Measurements from ENCODE around the gene HS1BP3.
A peak's percentile ranks its signal among the peaks of the same experiment; 100 is the strongest.

Gene HS1BP3

DNA sequence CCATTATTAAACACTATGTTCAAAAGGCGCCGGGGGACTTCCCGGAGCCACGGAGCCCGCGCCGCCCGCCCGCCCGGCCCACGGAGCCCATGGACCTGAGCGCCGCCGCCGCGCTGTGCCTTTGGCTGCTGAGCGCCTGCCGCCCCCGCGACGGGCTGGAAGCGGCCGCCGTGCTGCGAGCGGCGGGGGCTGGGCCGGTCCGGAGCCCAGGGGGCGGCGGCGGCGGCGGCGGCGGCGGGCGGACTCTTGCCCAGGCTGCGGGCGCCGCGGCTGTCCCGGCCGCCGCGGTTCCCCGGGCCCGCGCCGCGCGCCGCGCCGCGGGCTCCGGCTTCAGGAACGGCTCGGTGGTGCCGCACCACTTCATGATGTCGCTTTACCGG, 16.2 kb upstream of the HS1BP3 start:
- H3K27me3 ChIP-seq (ENCODE audit: control insufficient read depth, insufficient read depth, low read length), result peaks cover 10% of the 10 kb centered on the region
- H3K9ac ChIP-seq, result no peak overlapping the region
- H2AFZ ChIP-seq, result peak overlapping the region; percentile 83
- H3K9me3 ChIP-seq (ENCODE audit: control insufficient read depth, low read length), result no peaks in the 10 kb centered on the region
- no peak overlapping the region for H3K4me3 ChIP-seq (ENCODE audit: low read depth, low read length)
- TF ChIP-seq, protein P1, sequence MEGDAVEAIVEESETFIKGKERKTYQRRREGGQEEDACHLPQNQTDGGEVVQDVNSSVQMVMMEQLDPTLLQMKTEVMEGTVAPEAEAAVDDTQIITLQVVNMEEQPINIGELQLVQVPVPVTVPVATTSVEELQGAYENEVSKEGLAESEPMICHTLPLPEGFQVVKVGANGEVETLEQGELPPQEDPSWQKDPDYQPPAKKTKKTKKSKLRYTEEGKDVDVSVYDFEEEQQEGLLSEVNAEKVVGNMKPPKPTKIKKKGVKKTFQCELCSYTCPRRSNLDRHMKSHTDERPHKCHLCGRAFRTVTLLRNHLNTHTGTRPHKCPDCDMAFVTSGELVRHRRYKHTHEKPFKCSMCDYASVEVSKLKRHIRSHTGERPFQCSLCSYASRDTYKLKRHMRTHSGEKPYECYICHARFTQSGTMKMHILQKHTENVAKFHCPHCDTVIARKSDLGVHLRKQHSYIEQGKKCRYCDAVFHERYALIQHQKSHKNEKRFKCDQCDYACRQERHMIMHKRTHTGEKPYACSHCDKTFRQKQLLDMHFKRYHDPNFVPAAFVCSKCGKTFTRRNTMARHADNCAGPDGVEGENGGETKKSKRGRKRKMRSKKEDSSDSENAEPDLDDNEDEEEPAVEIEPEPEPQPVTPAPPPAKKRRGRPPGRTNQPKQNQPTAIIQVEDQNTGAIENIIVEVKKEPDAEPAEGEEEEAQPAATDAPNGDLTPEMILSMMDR (IDR thresholded peaks at IDR 0.05), result no peak
- H3K4me1 ChIP-seq, result peaks cover 3% of the 10 kb centered on the region
- no peaks in the 10 kb centered on the region for H3K36me3 ChIP-seq (ENCODE audit: control insufficient read depth, insufficient read depth, low read length)
- H3K4me2 ChIP-seq (ENCODE audit: low read length), result peak overlapping the region; percentile 53
- no peaks in the 10 kb centered on the region for H3K79me2 ChIP-seq
- H3K27ac ChIP-seq, result no peak overlapping the region

DNA sequence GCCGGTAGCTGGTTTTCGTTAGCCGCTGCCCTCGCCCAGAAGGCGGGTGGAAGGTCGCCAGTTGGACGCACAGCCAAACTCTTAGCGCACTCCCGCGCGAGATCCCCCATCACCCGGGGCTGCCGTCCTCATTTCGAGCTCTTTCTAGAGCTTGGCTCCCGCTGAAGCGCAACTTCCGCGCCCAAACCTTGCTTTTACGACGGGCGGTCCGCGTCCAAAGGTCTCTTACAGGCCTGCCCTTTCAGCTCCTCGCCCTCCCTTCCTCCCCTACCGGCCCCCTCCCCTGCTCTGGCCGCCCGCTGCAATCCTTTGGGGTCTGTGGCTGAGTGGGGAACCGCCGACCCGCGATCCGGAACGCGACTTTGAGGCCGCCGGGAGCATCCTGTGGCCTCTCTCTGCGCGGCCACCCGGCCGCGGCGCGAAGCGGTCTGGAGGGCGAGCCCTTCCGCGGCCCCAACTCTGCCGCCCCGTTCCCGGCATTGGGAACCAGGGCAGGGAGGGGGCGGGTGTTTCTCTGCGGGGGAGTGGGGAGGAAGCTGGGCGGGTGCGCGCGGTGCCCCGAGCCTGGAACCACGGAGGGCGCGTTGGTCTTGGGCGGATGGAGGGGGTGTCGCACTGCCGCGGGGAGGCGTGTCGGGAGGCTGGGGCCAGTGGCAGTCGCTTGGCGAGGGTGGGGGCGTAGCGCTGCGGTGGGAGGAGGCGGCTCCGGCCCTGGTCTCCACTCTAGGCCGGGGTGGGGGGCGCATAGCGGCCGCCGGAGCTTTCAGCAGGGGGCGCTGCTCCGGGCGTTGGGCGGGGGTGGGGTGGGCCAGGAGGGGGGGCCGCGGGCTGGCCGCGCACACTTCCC, 15.6 kb upstream of the HS1BP3 start, which contains the start of gene GDF7:
GDF7 (plus strand) TSS at position 841 of the 847 bp plus-strand sequence. CDS start 96 bp downstream, outside the sequence.
- Histone ChIP-seq H3K9ac (no peak within 1 kb of the TSS), H3K27ac (no peak within 1 kb of the TSS)

DNA sequence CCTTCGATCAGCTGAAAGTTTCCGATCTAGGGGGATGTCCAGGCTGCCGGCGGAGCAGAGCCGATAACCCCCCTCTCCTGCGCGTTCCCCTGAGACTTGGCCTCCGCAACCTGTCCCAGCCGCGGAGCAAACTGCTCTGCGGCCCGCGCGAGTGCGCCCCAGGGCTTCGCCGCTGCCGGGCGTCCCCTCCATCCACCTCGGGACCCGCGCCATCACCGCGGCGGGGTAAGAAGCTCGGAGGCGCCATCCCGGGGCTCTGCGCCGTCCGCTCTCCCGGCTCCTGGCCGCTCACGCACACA, 15.1 kb upstream of the HS1BP3 start:
- H3K9ac ChIP-seq, result no peak overlapping the region
- no peak overlapping the region for H3K27ac ChIP-seq
- peak overlapping the region; percentile 50 for H3K4me2 ChIP-seq (ENCODE audit: low read length)
- peak overlapping the region; percentile 66 for H2AFZ ChIP-seq
- H3K36me3 ChIP-seq (ENCODE audit: control insufficient read depth, insufficient read depth, low read length), result no peaks in the 10 kb centered on the region
- TF ChIP-seq, protein P1 (IDR thresholded peaks at IDR 0.05), result no peak
- H3K27me3 ChIP-seq (ENCODE audit: control insufficient read depth, insufficient read depth, low read length), result peaks cover 4% of the 10 kb centered on the region
- H3K9me3 ChIP-seq (ENCODE audit: control insufficient read depth, low read length), result no peaks in the 10 kb centered on the region
- no peaks in the 10 kb centered on the region for H3K79me2 ChIP-seq
- peaks cover 3% of the 10 kb centered on the region for H3K4me1 ChIP-seq
- no peak overlapping the region for H3K4me3 ChIP-seq (ENCODE audit: low read depth, low read length)

More for the DNA sequence above, 15.6 kb upstream of the HS1BP3 start, which contains the start of gene GDF7:
- Histone ChIP-seq H3K4me1 (peaks cover 3% of the 10 kb centered on the region), H3K4me3 (ENCODE audit: low read depth, low read length) (peak within 1 kb of the TSS; percentile 31), H3K36me3 (ENCODE audit: control insufficient read depth, insufficient read depth, low read length) (no peaks in the 10 kb centered on the region), H2AFZ (peak within 1 kb of the TSS; percentile 83), H3K27me3 (ENCODE audit: control insufficient read depth, insufficient read depth, low read length) (peaks cover 9% of the 10 kb centered on the region), H3K9me3 (ENCODE audit: control insufficient read depth, low read length) (no peaks in the 10 kb centered on the region), H3K4me2 (ENCODE audit: low read length) (peak within 1 kb of the TSS; percentile 53), H3K79me2 (no peaks in the 10 kb centered on the region)
- TF ChIP-seq, protein P1 (IDR thresholded peaks at IDR 0.05), result no peak

DNA sequence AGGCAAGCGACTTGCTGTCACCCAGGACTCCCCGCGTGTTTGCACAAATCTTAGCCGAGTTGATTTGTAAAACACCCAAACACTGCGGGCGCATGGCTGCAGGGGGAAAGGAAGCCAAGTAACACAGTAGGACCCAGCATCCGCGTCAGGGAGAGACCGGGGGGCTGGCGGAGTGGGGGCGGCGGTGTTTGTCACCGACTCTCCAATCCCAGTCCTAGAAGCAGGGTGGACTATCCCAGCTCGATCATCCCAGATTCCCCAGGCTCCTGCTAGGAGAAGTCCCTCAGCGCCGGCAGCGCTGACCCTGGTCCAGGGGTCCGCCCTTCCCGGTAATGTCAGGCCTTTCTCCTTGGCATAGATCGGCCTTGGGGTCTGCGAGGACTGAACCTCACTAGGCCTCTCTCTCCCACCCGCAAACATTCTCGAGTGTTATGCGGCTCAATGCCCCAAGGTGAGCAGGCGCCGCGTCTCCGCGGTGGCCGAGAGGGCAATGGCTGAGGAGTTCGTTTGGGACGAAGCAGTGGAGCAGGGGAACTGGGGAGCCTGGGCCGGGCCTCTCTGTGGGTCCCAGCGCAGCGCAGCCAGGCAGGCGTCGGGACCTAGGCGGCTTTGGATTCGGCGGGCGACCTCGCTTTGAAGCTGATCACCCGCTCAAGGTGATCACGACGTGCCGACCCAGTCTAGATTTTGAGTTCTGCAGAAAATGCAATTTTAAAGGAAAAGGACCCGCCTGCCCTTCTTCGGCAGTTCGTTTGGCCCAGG, 14.5 kb upstream of the HS1BP3 start:
- TF ChIP-seq, protein P1 (IDR thresholded peaks at IDR 0.05), result no peak
- Histone ChIP-seq H3K4me1 (peaks cover 3% of the 10 kb centered on the region), H3K27me3 (ENCODE audit: control insufficient read depth, insufficient read depth, low read length) (peaks cover 4% of the 10 kb centered on the region), H3K9ac (no peak overlapping the region), H3K9me3 (ENCODE audit: control insufficient read depth, low read length) (no peaks in the 10 kb centered on the region), H3K4me3 (ENCODE audit: low read depth, low read length) (no peak overlapping the region), H3K79me2 (no peaks in the 10 kb centered on the region), H3K27ac (no peak overlapping the region), H3K36me3 (ENCODE audit: control insufficient read depth, insufficient read depth, low read length) (no peaks in the 10 kb centered on the region), H2AFZ (peak overlapping the region; percentile 66), H3K4me2 (ENCODE audit: low read length) (peak overlapping the region; percentile 50)
